ENCODE measurements around the gene AGO4. TPM values are rescaled to one million over a fixed set of nuclear protein-coding genes. Genes with fewer than 3 reads are reported as not detected.

Gene AGO4
- total RNA-seq, 1 experiment from 2014 or later: 14.8 TPM

- no peak for DNase-seq (ENCODE audit: low read depth, low spot score)
- no peaks in the 10 kb centered on the region for H3K9me3 ChIP-seq (ENCODE audit: control insufficient read depth, insufficient read depth, low read depth, low read length)
- no peak for ATAC-seq
- H3K27me3 ChIP-seq (ENCODE audit: control insufficient read depth, insufficient read depth, low read length): no peaks in the 10 kb centered on the region
- in situ Hi-C loops (cut with HindIII; ENCODE audit: low pct_unique_long_range_greater_than_20kb, low sequenced_read_pairs): no loop called here
- no peak overlapping the region for H3K4me3 ChIP-seq (ENCODE audit: low read depth in 2 of 2, low read length in 2 of 2)
- intact Hi-C loops (cut with micrococcal nuclease; ENCODE audit: unreplicated experiment): no loop called here
- H3K27ac ChIP-seq (ENCODE audit: low read length): no peak overlapping the region
- TF ChIP-seq CTCF (IDR thresholded peaks at IDR 0.05) (no peak), SIN3A (IDR thresholded peaks at IDR 0.05; ENCODE audit: borderline replicate concordance, insufficient read depth, low read depth, low read length) (no peak), POLR2AphosphoS5 (IDR thresholded peaks at IDR 0.05; ENCODE audit: low read depth, low read length) (no peak), REST (IDR thresholded peaks at IDR 0.05; ENCODE audit: insufficient read depth in 1 of 2, low read depth in 2 of 2, low read length in 1 of 2) (no peak)
- CTCF ChIA-PET: no interaction called here
- POLR2A ChIA-PET: no interaction called here
- no peaks in the 10 kb centered on the region for H3K4me1 ChIP-seq (ENCODE audit: control insufficient read depth, insufficient read depth, low read length)
- H3K36me3 ChIP-seq (ENCODE audit: control insufficient read depth, insufficient read depth, low read length): peaks cover 7% of the 10 kb centered on the region
- BruUV-seq (replicated peaks): no TSS peak
These were observed 42.9 kb downstream of the AGO4 start for GRCh38 chr1:35850716-35851115.

- H3K4me1 ChIP-seq (ENCODE audit: control insufficient read depth, insufficient read depth, low read length): no peaks in the 10 kb centered on the region
- H3K27ac ChIP-seq (ENCODE audit: low read length): no peak overlapping the region
- no peaks in the 10 kb centered on the region for H3K27me3 ChIP-seq (ENCODE audit: control insufficient read depth, insufficient read depth, low read length)
- ATAC-seq (no peak), DNase-seq (ENCODE audit: low read depth, low spot score) (no peak)
- no peaks in the 10 kb centered on the region for H3K9me3 ChIP-seq (ENCODE audit: control insufficient read depth, insufficient read depth, low read depth, low read length)
- intact Hi-C loops (cut with micrococcal nuclease; ENCODE audit: unreplicated experiment): no loop called here
- no TSS peak for BruUV-seq (replicated peaks)
- peaks cover 7% of the 10 kb centered on the region for H3K36me3 ChIP-seq (ENCODE audit: control insufficient read depth, insufficient read depth, low read length)
- in situ Hi-C loops (cut with HindIII; ENCODE audit: low pct_unique_long_range_greater_than_20kb, low sequenced_read_pairs): no loop called here
- ChIA-PET POLR2A (no interaction called here), CTCF (no interaction called here)
- H3K4me3 ChIP-seq (ENCODE audit: low read depth in 2 of 2, low read length in 2 of 2): no peak overlapping the region
- no peak for TF ChIP-seq POLR2AphosphoS5 (IDR thresholded peaks at IDR 0.05; ENCODE audit: low read depth, low read length)
- TF ChIP-seq SIN3A (IDR thresholded peaks at IDR 0.05; ENCODE audit: borderline replicate concordance, insufficient read depth, low read depth, low read length): no peak
- TF ChIP-seq CTCF (IDR thresholded peaks at IDR 0.05): no peak
These were observed 43.5 kb downstream of the AGO4 start for GRCh38 chr1:35851132-35851869.

All from Panc1 (cell line).